ENCODE data around the gene NACC2.

- TF ChIP-seq, protein P1, sequence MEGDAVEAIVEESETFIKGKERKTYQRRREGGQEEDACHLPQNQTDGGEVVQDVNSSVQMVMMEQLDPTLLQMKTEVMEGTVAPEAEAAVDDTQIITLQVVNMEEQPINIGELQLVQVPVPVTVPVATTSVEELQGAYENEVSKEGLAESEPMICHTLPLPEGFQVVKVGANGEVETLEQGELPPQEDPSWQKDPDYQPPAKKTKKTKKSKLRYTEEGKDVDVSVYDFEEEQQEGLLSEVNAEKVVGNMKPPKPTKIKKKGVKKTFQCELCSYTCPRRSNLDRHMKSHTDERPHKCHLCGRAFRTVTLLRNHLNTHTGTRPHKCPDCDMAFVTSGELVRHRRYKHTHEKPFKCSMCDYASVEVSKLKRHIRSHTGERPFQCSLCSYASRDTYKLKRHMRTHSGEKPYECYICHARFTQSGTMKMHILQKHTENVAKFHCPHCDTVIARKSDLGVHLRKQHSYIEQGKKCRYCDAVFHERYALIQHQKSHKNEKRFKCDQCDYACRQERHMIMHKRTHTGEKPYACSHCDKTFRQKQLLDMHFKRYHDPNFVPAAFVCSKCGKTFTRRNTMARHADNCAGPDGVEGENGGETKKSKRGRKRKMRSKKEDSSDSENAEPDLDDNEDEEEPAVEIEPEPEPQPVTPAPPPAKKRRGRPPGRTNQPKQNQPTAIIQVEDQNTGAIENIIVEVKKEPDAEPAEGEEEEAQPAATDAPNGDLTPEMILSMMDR (IDR thresholded peaks at IDR 0.05) = no peak
- TF ChIP-seq EZH2 (IDR thresholded peaks at IDR 0.05; ENCODE audit: borderline replicate concordance, insufficient read depth, low read depth, low read length, poor library complexity, severe bottlenecking) = no peak
Measured at GRCh38 chr9:135994501-135995192, 100.4 kb downstream of the NACC2 start.
